WERI-Rb-1 (cell line): Measurements from ENCODE around the gene ADAM22.

ENCODE experiments used
- DNase-seq: peaks from one replicate; pipeline ENCODE4 v3.0.0-alpha.2; 2020
- H3K27ac ChIP-seq: fragments of 250-450 bp; sonication (Bioruptor Pico); 2 replicates; pipeline ENCODE4 v1.5.1; 2020; ENCODE audit warnings: mild to moderate bottlenecking, moderate library complexity
- H3K27me3 ChIP-seq: fragments of 250-450 bp; sonication (Bioruptor Pico); 2 replicates; pipeline ENCODE4 v1.5.1; 2021; ENCODE audit warnings: mild to moderate bottlenecking, low read depth, moderate library complexity; ENCODE audit not compliant: insufficient read depth, severe bottlenecking
- H3K36me3 ChIP-seq: fragments of 250-450 bp; sonication (Bioruptor Pico); 2 replicates; pipeline ENCODE4 v1.5.1; 2020; ENCODE audit warnings: mild to moderate bottlenecking, moderate library complexity
- H3K4me3 ChIP-seq: 2 replicates; pipeline ENCODE4 v1.5.1; 2011; ENCODE audit warnings: low read depth, mild to moderate bottlenecking, control low read depth, low read length
- H3K9me3 ChIP-seq: fragments of 250-450 bp; sonication (Bioruptor Pico); 2 replicates; pipeline ENCODE4 v1.5.1; 2021; ENCODE audit warnings: mild to moderate bottlenecking, moderate library complexity; ENCODE audit not compliant: severe bottlenecking
- CTCF ChIP-seq: IDR thresholded peaks from 2 replicates; pipeline ENCODE4 v1.5.1; 2011; ENCODE audit warnings: low read depth, mild to moderate bottlenecking, control low read depth, inconsistent platforms, low read length

ADAM22 gene

GRCh38 chr7:88003581-88003980 is 69.5 kb downstream of the ADAM22 start:
- TF ChIP-seq CTCF: no peak
- no peaks in the 10 kb centered on the region for H3K36me3 ChIP-seq
- no peak overlapping the region for H3K27ac ChIP-seq
- no peaks in the 10 kb centered on the region for H3K27me3 ChIP-seq
- DNase-seq: no peak
- H3K9me3 ChIP-seq: no peaks in the 10 kb centered on the region
- no peak overlapping the region for H3K4me3 ChIP-seq

- Histone ChIP-seq H3K4me3 (no peak overlapping the region), H3K9me3 (no peaks in the 10 kb centered on the region), H3K27me3 (no peaks in the 10 kb centered on the region), H3K27ac (no peak overlapping the region), H3K36me3 (no peaks in the 10 kb centered on the region)
- no peak for TF ChIP-seq CTCF
- no peak for DNase-seq
These were observed 71.1 kb downstream of the ADAM22 start for GRCh38 chr7:88005191-88005590.

GRCh38 chr7:88009651-88010050 is 75.6 kb downstream of the ADAM22 start:
- Histone ChIP-seq H3K27me3 (no peaks in the 10 kb centered on the region), H3K9me3 (no peaks in the 10 kb centered on the region), H3K4me3 (no peak overlapping the region), H3K27ac (no peak overlapping the region), H3K36me3 (no peaks in the 10 kb centered on the region)
- TF ChIP-seq CTCF: no peak
- no peak for DNase-seq

GRCh38 chr7:88012086-88012485 is 78.0 kb downstream of the ADAM22 start:
- H3K9me3 ChIP-seq: no peaks in the 10 kb centered on the region
- DNase-seq: no peak
- H3K27me3 ChIP-seq: no peaks in the 10 kb centered on the region
- no peak for TF ChIP-seq CTCF
- no peaks in the 10 kb centered on the region for H3K36me3 ChIP-seq
- no peak overlapping the region for H3K27ac ChIP-seq
- no peak overlapping the region for H3K4me3 ChIP-seq

- Histone ChIP-seq H3K9me3 (no peaks in the 10 kb centered on the region), H3K27me3 (no peaks in the 10 kb centered on the region), H3K4me3 (no peak overlapping the region), H3K27ac (no peak overlapping the region), H3K36me3 (no peaks in the 10 kb centered on the region)
- DNase-seq: no peak
- no peak for TF ChIP-seq CTCF
These were observed 79.9 kb downstream of the ADAM22 start for GRCh38 chr7:88013981-88014380.

- H3K36me3 ChIP-seq: no peaks in the 10 kb centered on the region
- no peak for DNase-seq
- H3K9me3 ChIP-seq: no peaks in the 10 kb centered on the region
- no peaks in the 10 kb centered on the region for H3K27me3 ChIP-seq
- H3K4me3 ChIP-seq: no peak overlapping the region
- TF ChIP-seq CTCF: no peak
- H3K27ac ChIP-seq: no peak overlapping the region
These were observed 80.5 kb downstream of the ADAM22 start for GRCh38 chr7:88014581-88014980.
